Lower leg skin (tissue), 4 donors: ENCODE measurements around the gene TLE1. TPM values are rescaled to one million over a fixed set of nuclear protein-coding genes. Genes with fewer than 3 reads are reported as not detected.

Experiments used
- DNase-seq, 2 donors: peaks; one replicate each; pipeline ENCODE4 v3.0.0-alpha.2; 2019; ENCODE audit warnings: low spot score in 2 of 2
- H3K4me3 ChIP-seq: fragments of 200-600 bp; sonication (generic); 2 replicates; pipeline ENCODE4 v1.5.1; 2017; ENCODE audit warnings: mild to moderate bottlenecking, low read depth; ENCODE audit not compliant: poor library complexity, severe bottlenecking
- POLR2A ChIP-seq, 2 donors: fragments of 450-650 bp; IDR thresholded peaks; one replicate each; pipeline ENCODE4 v1.6.1; 2016 to 2017; ENCODE audit warnings: antibody characterized with exemption in 2 of 2, mild to moderate bottlenecking in 1 of 2, moderate library complexity in 1 of 2
- WGBS, 2 donors: methylation state at CpG; one replicate each; pipeline ENCODE4 v1.1.5; 2018; 5-methylcytosine and 5-hydroxymethylcytosine counted together
- intact Hi-C: fragments of 100-400 bp; cut with DNase I; formaldehyde crosslinking; loops from one replicate; pipeline ENCODE4 v1.15.0; 2023; ENCODE audit warnings: low total_unique reads
- total RNA-seq, 4 donors: library from RNA; depleted of rRNA; stranded (reverse); fragments of >200 nt; gene quantifications; one replicate each; pipeline ENCODE4 v1.1.0, GENCODE V29; 2016
- TF ChIP-seq, protein P1 (sequence below), 3 donors: fragments of 450-650 bp; IDR thresholded peaks; one replicate each; pipeline ENCODE4 v1.5.1; 2016; ENCODE audit warnings: antibody characterized with exemption in 3 of 3, mild to moderate bottlenecking in 3 of 3, moderate library complexity in 2 of 3

Gene TLE1
- total RNA-seq, 4 donors from 2014 or later = 42.0 to 63.3 (median 43.7) TPM

DNA sequence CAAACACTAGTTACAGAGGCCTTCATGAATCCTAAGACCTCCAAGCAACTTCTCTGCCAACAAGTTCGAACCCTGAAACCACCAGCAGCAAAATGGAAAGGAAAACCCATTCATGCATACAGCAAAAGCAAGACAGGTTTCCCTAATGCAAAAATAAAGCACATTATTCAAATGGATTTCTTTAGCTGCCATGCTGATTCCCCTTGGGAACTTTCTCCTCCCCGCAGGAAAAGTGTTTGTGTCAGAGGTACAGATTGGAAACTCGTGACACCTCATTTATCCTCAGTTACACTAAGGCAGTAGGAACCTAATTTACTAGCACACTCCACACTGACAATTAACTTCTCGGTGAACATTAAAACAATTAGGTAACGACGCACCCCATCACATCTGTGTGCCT is 63.4 kb downstream of the TLE1 start:
- intact Hi-C loops = no loop called here
- TF ChIP-seq, protein P1, sequence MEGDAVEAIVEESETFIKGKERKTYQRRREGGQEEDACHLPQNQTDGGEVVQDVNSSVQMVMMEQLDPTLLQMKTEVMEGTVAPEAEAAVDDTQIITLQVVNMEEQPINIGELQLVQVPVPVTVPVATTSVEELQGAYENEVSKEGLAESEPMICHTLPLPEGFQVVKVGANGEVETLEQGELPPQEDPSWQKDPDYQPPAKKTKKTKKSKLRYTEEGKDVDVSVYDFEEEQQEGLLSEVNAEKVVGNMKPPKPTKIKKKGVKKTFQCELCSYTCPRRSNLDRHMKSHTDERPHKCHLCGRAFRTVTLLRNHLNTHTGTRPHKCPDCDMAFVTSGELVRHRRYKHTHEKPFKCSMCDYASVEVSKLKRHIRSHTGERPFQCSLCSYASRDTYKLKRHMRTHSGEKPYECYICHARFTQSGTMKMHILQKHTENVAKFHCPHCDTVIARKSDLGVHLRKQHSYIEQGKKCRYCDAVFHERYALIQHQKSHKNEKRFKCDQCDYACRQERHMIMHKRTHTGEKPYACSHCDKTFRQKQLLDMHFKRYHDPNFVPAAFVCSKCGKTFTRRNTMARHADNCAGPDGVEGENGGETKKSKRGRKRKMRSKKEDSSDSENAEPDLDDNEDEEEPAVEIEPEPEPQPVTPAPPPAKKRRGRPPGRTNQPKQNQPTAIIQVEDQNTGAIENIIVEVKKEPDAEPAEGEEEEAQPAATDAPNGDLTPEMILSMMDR (IDR thresholded peaks at IDR 0.05) = no peak
- TF ChIP-seq POLR2A (IDR thresholded peaks at IDR 0.05) = no peak
- no peak for DNase-seq
- H3K4me3 ChIP-seq = no peak overlapping the region
- 91% methylated on average over 6 of the region's 6 CpGs for WGBS, 2 donors

DNA sequence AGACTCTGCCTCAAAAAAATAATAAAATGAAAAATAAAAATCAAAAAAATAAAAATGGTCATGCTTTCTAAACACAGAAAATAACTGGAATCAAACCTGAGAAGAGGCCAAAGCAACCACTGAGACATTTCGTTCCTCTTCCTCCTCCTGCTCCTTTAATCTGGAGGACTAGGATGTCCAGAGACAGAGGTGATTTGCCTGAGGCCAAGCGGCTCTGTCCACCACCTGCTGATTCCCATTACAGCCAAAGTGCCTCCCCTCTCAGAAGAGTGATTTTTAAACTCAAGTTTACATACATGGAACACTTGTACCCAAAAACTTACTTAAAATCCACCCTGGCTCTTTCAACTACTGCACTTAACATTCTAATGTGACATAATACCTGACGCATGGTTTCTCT is 65.6 kb downstream of the TLE1 start:
- WGBS, 2 donors = 91 to 93% methylated on average over 3 of the region's 3 CpGs
- DNase-seq = no peak
- no peak for TF ChIP-seq POLR2A (IDR thresholded peaks at IDR 0.05)
- TF ChIP-seq, protein P1 (IDR thresholded peaks at IDR 0.05) = no peak
- no peak overlapping the region for H3K4me3 ChIP-seq
- intact Hi-C loops = no loop called here

DNA sequence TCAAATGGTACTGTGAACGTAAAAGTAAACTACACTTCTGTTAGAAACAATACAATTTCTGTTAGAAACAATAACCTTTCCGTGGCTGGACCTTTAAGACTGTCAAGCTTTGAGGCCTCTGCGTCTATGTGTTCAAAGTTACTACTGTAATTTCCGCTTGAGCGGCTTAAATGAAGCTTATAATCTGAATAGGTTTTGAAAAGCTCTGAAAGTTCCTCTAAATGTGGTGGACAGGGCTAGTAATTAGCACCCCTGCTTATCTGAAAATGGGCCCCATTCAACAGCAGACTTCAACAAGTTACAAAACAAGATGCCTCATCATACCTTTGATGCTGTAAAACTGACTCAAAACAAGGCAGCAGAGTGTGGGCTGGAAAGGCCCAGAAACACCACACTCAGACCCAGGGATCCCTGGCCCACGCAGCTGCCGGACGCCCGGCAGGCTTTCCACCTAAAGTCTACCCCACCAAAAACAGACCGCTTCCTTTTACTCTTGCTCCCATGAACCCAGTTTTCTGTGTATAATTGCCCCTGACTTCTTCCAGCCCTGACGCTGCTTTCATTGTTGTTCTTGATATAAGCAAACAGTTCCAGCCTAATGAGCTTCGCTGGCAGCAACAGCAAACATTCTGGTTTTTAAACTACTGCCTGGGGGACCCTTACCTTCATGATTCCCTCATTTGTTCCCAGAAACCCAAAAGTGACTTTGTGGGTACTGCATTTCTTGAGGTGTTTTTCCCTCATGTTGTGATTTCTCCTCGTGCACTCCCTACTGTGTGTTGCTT is 66.7 kb downstream of the TLE1 start:
- H3K4me3 ChIP-seq = no peak overlapping the region
- DNase-seq = peak in 1 of 2 donors; percentile 20
- intact Hi-C loops = no loop called here
- 85 to 91% methylated on average over 13 of the region's 13 CpGs for WGBS, 2 donors
- TF ChIP-seq POLR2A (IDR thresholded peaks at IDR 0.05) = no peak
- TF ChIP-seq, protein P1 (IDR thresholded peaks at IDR 0.05) = no peak

DNA sequence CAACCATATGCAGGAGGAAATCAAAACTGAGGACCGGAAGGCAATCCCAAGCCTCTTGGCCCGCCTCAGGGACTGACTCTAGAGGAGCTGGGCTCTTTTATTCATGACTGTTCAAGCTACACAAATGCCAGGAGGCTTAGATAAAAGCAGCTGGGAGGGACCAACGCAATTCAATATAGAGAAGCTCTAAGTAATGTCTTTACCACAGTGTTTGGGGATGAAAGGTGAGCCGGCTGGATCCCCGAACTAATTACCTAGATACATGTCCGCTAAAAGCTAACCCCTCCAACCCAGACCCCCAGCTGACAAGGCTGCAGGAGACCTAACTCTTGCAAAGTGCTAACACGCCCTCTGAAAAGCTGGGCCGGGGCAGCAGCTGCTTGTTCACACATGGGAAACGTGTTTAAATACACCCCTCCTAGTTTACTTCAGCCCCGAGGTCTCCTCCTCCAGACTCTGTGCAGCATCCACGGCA is 67.5 kb downstream of the TLE1 start:
- WGBS, 2 donors = 86 to 91% methylated on average over 11 of the region's 11 CpGs
- intact Hi-C loops = no loop called here
- DNase-seq = no peak
- H3K4me3 ChIP-seq = no peak overlapping the region
- TF ChIP-seq, protein P1 (IDR thresholded peaks at IDR 0.05) = no peak
- no peak for TF ChIP-seq POLR2A (IDR thresholded peaks at IDR 0.05)

DNA sequence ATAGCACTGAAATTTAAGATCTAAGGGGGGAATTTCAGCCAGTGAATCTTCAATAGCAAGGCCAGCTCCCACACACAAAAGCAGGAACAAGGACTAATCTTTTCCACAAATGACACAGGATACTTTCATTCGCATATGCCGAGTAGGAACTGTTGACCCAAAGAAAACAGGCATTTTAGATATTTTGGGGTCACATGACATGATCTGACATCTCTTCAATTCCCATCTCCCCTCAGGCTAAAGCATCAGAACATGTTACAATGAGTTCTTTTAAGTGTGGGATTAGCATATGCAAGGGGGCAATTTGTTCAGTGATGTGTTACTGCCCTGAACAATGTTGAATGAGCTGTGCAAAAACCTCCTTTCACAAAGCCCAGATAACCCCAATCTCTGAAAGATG is 68.2 kb downstream of the TLE1 start:
- H3K4me3 ChIP-seq = no peak overlapping the region
- WGBS, 2 donors = 67 to 82% methylated on average over 2 of the region's 2 CpGs
- intact Hi-C loops = no loop called here
- DNase-seq = no peak
- TF ChIP-seq, protein P1 (IDR thresholded peaks at IDR 0.05) = no peak
- no peak for TF ChIP-seq POLR2A (IDR thresholded peaks at IDR 0.05)
